ENCODE data around the gene USP17L13. TPM values are rescaled to one million over a fixed set of nuclear protein-coding genes. Genes with fewer than 3 reads are reported as not detected.
"Not testable (repeated sequence)": the region's sequence is repeated elsewhere in the genome, so short reads cannot be mapped to it uniquely, and the experiment has no call there.

Gene USP17L13, protein sequence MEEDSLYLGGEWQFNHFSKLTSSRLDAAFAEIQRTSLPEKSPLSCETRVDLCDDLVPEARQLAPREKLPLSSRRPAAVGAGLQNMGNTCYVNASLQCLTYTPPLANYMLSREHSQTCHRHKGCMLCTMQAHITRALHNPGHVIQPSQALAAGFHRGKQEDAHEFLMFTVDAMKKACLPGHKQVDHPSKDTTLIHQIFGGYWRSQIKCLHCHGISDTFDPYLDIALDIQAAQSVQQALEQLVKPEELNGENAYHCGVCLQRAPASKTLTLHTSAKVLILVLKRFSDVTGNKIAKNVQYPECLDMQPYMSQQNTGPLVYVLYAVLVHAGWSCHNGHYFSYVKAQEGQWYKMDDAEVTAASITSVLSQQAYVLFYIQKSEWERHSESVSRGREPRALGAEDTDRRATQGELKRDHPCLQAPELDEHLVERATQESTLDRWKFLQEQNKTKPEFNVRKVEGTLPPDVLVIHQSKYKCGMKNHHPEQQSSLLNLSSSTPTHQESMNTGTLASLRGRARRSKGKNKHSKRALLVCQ
- total RNA-seq (2014; rRNA removed; shearing (Covaris generic)) = not detected in 2 replicates

DNA sequence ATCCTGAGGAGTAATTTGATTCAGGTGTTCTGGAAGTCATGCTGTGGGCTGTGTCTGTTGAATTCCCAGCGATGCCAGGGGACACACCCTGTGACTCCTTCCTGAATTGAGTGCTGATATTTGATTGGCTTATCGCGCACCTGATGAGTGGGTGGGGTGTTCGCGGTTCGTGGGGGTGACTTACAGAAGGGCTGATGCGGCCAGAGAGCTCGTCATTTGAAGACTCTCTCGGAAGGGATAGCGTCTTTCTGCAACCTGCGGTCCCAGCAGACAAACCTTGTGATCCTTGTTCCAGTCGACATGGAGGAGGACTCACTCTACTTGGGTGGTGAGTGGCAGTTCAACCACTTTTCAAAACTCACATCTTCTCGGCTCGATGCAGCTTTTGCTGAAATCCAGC is at the start of gene USP17L13:
Gene USP17L13, plus strand, starts transcription at position 301 of the 400 bp plus-strand sequence. Its CDS starts 0 bp downstream, at position 301.
- not testable (repeated sequence) for DNase-seq (ENCODE audit: low read depth)

- DNase-seq (ENCODE audit: low read depth) = not testable (repeated sequence)
Measured at GRCh38 chr4:9210357-9210756, 14.3 kb upstream of the USP17L13 start, which contains the start of gene USP17L10. TSS of gene USP17L10 (plus strand) at chr4:9210657. CDS start at chr4:9210657, 0 bp downstream.

GRCh38 chr4:9214701-9215100 is 10.0 kb upstream of the USP17L13 start:
- DNase-seq (ENCODE audit: low read depth) = not testable (repeated sequence)

DNA sequence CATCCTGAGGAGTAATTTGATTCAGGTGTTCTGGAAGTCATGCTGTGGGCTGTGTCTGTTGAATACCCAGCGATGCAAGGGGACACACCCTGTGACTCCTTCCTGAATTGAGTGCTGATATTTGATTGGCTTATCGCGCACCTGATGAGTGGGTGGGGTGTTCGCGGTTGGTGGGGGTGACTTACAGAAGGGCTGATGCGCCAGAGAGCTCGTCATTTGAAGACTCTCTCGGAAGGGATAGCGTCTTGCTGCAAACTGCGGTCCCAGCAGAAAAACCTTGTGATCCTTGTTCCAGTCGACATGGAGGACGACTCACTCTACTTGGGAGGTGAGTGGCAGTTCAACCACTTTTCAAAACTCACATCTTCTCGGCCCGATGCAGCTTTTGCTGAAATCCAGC is 9.6 kb upstream of the USP17L13 start, which contains the start of gene USP17L11:
Gene USP17L11, plus strand, starts transcription at position 301 of the 400 bp plus-strand sequence. Its CDS starts 0 bp downstream, at position 301.
- not testable (repeated sequence) for DNase-seq (ENCODE audit: low read depth)

DNA sequence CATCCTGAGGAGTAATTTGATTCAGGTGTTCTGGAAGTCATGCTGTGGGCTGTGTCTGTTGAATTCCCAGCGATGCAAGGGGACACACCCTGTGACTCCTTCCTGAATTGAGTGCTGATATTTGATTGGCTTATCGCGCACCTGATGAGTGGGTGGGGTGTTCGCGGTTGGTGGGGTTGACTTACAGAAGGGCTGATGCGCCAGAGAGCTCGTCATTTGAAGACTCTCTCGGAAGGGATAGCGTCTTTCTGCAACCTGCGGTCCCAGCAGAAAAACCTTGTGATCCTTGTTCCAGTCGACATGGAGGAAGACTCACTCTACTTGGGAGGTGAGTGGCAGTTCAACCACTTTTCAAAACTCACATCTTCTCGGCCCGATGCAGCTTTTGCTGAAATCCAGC is 4.8 kb upstream of the USP17L13 start, which contains the start of gene USP17L12:
Gene USP17L12, plus strand, starts transcription at position 301 of the 400 bp plus-strand sequence. Its CDS starts 0 bp downstream, at position 301.
- not testable (repeated sequence) for DNase-seq (ENCODE audit: low read depth)

DNA sequence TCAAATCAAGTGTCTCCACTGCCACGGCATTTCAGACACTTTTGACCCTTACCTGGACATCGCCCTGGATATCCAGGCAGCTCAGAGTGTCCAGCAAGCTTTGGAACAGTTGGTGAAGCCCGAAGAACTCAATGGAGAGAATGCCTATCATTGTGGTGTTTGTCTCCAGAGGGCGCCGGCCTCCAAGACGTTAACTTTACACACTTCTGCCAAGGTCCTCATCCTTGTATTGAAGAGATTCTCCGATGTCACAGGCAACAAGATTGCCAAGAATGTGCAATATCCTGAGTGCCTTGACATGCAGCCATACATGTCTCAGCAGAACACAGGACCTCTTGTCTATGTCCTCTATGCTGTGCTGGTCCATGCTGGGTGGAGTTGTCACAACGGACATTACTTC is 5.6 kb downstream of the USP17L13 start:
- not testable (repeated sequence) for DNase-seq (ENCODE audit: low read depth)

- DNase-seq (ENCODE audit: low read depth) = not testable (repeated sequence)
Measured at GRCh38 chr4:9234085-9234484, 9.4 kb downstream of the USP17L13 start, which contains the start of gene USP17L15. TSS of gene USP17L15 (plus strand) at chr4:9234385. CDS start at chr4:9234385, 0 bp downstream.

DNA sequence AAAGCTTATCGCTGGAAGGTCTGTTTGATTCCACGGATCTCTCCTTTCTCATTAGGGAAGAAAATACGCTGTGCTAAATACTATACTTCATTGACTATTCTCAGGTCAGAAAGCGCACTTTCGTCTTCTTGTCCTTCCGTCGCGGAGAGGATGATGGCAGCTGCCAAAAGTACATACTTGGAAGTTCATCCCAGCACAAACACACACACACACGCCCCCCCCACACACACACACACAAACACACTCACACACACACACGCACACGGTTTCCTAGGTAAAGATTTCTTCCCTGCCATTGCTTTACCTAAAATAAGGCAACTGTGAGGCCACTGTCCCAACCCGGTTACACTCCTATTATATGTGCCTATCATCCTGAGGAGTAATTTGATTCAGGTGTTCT is 13.8 kb downstream of the USP17L13 start:
- DNase-seq (ENCODE audit: low read depth) = not testable (repeated sequence)

DNA sequence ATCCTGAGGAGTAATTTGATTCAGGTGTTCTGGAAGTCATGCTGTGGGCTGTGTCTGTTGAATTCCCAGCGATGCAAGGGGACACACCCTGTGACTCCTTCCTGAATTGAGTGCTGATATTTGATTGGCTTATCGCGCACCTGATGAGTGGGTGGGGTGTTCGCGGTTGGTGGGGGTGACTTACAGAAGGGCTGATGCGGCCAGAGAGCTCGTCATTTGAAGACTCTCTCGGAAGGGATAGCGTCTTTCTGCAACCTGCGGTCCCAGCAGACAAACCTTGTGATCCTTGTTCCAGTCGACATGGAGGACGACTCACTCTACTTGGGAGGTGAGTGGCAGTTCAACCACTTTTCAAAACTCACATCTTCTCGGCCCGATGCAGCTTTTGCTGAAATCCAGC is 18.9 kb downstream of the USP17L13 start, which contains the start of gene USP17L17:
Gene USP17L17, plus strand, starts transcription at position 301 of the 400 bp plus-strand sequence. Its CDS starts 0 bp downstream, at position 301.
- not testable (repeated sequence) for DNase-seq (ENCODE audit: low read depth)

- DNase-seq (ENCODE audit: low read depth) = not testable (repeated sequence)
Measured at GRCh38 chr4:9247953-9248680, 23.4 kb downstream of the USP17L13 start, which contains the start of gene USP17L18. TSS of gene USP17L18 (plus strand) at chr4:9248630. CDS start at chr4:9248630, 0 bp downstream.

- DNase-seq (ENCODE audit: low read depth) = not testable (repeated sequence)
Measured at GRCh38 chr4:9253078-9253477, 28.4 kb downstream of the USP17L13 start, which contains the start of gene USP17L19. TSS of gene USP17L19 (plus strand) at chr4:9253378. CDS start at chr4:9253378, 0 bp downstream.

- DNase-seq (ENCODE audit: low read depth) = not testable (repeated sequence)
Measured at GRCh38 chr4:9257824-9258223, 33.1 kb downstream of the USP17L13 start, which contains the start of gene USP17L20. TSS of gene USP17L20 (plus strand) at chr4:9258124. CDS start at chr4:9258124, 0 bp downstream.

GRCh38 chr4:9262572-9262971 is 37.9 kb downstream of the USP17L13 start, which contains the start of gene USP17L21:
TSS of gene USP17L21 (plus strand) at chr4:9262872. CDS start at chr4:9262872, 0 bp downstream.
- not testable (repeated sequence) for DNase-seq (ENCODE audit: low read depth)

- not testable (repeated sequence) for DNase-seq (ENCODE audit: low read depth)
Measured at GRCh38 chr4:9267319-9267718, 42.6 kb downstream of the USP17L13 start, which contains the start of gene USP17L22. TSS of gene USP17L22 (plus strand) at chr4:9267619. CDS start at chr4:9267619, 0 bp downstream.

- DNase-seq (ENCODE audit: low read depth) = not testable (repeated sequence)
Measured at GRCh38 chr4:9271719-9272118, 47.0 kb downstream of the USP17L13 start.

Other genes with a start within 250 kb of the USP17L13 start
- gene FAM90A26, start 54.5 kb upstream of the USP17L13 start, total RNA-seq (2014; rRNA removed; shearing (Covaris generic)) = not detected in 2 replicates
- not detected in 2 replicates for gene USP17L10, start 14.2 kb upstream of the USP17L13 start, total RNA-seq (2014; rRNA removed; shearing (Covaris generic))
- not detected in 2 replicates for gene USP17L11, start 9.5 kb upstream of the USP17L13 start, total RNA-seq (2014; rRNA removed; shearing (Covaris generic))
- not detected in 2 replicates for gene USP17L12, start 4.7 kb upstream of the USP17L13 start, total RNA-seq (2014; rRNA removed; shearing (Covaris generic))
- gene USP17L15, start 9.5 kb downstream of the USP17L13 start, total RNA-seq (2014; rRNA removed; shearing (Covaris generic)) = not detected in 2 replicates
- gene USP17L17, start 19.0 kb downstream of the USP17L13 start, total RNA-seq (2014; rRNA removed; shearing (Covaris generic)) = not detected in 2 replicates
- not detected in 2 replicates for gene USP17L18, start 23.7 kb downstream of the USP17L13 start, total RNA-seq (2014; rRNA removed; shearing (Covaris generic))
- gene USP17L19, start 28.5 kb downstream of the USP17L13 start, total RNA-seq (2014; rRNA removed; shearing (Covaris generic)) = not detected in 2 replicates
- not detected in 2 replicates for gene USP17L20, start 33.2 kb downstream of the USP17L13 start, total RNA-seq (2014; rRNA removed; shearing (Covaris generic))
- gene USP17L21, start 38.0 kb downstream of the USP17L13 start, total RNA-seq (2014; rRNA removed; shearing (Covaris generic)) = not detected in 2 replicates
- gene USP17L22, start 42.7 kb downstream of the USP17L13 start, total RNA-seq (2014; rRNA removed; shearing (Covaris generic)) = not detected in 2 replicates
- not detected in 2 replicates for gene USP17L24, start 100.3 kb downstream of the USP17L13 start, total RNA-seq (2014; rRNA removed; shearing (Covaris generic))
- not detected in 2 replicates for gene USP17L25, start 105.0 kb downstream of the USP17L13 start, total RNA-seq (2014; rRNA removed; shearing (Covaris generic))
- not detected in 2 replicates for gene USP17L26, start 109.8 kb downstream of the USP17L13 start, total RNA-seq (2014; rRNA removed; shearing (Covaris generic))
- gene USP17L5, start 114.5 kb downstream of the USP17L13 start, total RNA-seq (2014; rRNA removed; shearing (Covaris generic)) = not detected in 2 replicates
- gene USP17L27, start 119.3 kb downstream of the USP17L13 start, total RNA-seq (2014; rRNA removed; shearing (Covaris generic)) = not detected in 2 replicates
- gene USP17L28, start 124.0 kb downstream of the USP17L13 start, total RNA-seq (2014; rRNA removed; shearing (Covaris generic)) = not detected in 2 replicates
- not detected in 2 replicates for gene USP17L29, start 128.7 kb downstream of the USP17L13 start, total RNA-seq (2014; rRNA removed; shearing (Covaris generic))
- not detected in 2 replicates for gene USP17L30, start 138.2 kb downstream of the USP17L13 start, total RNA-seq (2014; rRNA removed; shearing (Covaris generic))
- not detected in 2 replicates for gene DEFB131A, start 219.5 kb downstream of the USP17L13 start, total RNA-seq (2014; rRNA removed; shearing (Covaris generic))

All from M059J (cell line).